Duodenal mucosa (tissue), 2 donors: ENCODE results near the gene SERPINB5.
A peak's percentile ranks its signal among the peaks of the same experiment; 100 is the strongest.

ENCODE experiments used
- H3K27ac ChIP-seq: one replicate; pipeline ENCODE4 v1.7.0; 2013; ENCODE audit warnings: low read depth, low read length
- H3K27me3 ChIP-seq, 2 donors: one replicate each; pipeline ENCODE4 v1.7.0; 2013; ENCODE audit warnings: low read length in 2 of 2, control low read depth in 1 of 2; ENCODE audit not compliant: insufficient read depth in 2 of 2, control insufficient read depth in 1 of 2
- H3K36me3 ChIP-seq, 2 donors: one replicate each; pipeline ENCODE4 v1.7.0; 2013; ENCODE audit warnings: low read length in 2 of 2, control low read depth in 1 of 2; ENCODE audit not compliant: insufficient read depth in 2 of 2, control insufficient read depth in 1 of 2
- H3K4me1 ChIP-seq, 2 donors: one replicate each; pipeline ENCODE4 v1.7.0; 2013; ENCODE audit warnings: low read length in 2 of 2, control low read depth in 1 of 2; ENCODE audit not compliant: insufficient read depth in 2 of 2, control insufficient read depth in 1 of 2
- H3K4me3 ChIP-seq, 2 donors: one replicate each; pipeline ENCODE4 v1.7.0; 2013; ENCODE audit warnings: low read length in 2 of 2, low read depth in 1 of 2
- H3K9ac ChIP-seq, 2 donors: one replicate each; pipeline ENCODE4 v1.7.0; 2013; ENCODE audit warnings: low read length in 2 of 2, low read depth in 1 of 2
- H3K9me3 ChIP-seq, 2 donors: one replicate each; pipeline ENCODE4 v1.7.0; 2013; ENCODE audit warnings: low read length in 2 of 2, control low read depth in 1 of 2; ENCODE audit not compliant: control insufficient read depth in 1 of 2

The SERPINB5 gene

DNA sequence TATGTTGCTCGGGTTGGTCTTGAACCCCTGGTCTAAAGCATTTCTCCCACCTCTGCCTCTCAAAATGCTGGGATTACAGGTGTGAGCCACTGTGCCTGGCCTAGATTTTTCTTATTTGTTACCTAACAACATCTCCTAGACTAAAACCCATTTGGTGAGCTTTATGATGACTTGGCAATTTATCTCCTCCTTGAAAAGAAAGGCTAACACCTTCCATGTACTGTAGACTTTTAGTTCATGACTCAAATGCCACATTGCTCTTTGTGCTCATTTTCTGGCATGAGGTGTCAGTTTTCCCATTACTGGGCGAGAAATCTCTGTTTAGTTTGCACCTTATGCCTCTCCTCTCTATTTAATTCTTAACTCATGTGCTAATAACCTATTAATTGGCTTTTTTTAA lies 12.3 kb upstream of the SERPINB5 start:
- Histone ChIP-seq H3K27ac (no peak overlapping the region), H3K4me3 (no peak overlapping the region), H3K9me3 (no peaks in the 10 kb centered on the region), H3K36me3 (no peaks in the 10 kb centered on the region), H3K9ac (no peak overlapping the region), H3K27me3 (no peaks in the 10 kb centered on the region), H3K4me1 (no peaks in the 10 kb centered on the region)

DNA sequence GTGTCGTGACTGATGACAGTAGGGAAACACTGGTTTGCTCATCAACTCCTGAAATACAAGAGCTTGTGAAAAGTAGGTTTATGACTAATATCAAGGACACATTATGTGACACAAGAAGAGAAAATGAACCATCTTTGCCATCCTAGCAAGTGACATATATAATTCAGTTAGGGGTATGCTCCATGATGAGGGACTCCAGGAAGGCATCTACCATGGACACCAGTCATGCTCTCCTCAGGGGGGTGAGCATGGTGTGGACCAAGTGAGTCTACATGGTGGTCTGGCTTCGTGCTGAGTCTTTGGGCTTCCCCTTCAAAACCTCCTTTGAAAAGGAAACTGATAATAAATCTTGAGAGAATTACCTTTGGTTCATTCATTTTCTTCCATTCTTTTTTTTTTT lies 11.7 kb upstream of the SERPINB5 start:
- Histone ChIP-seq H3K4me3 (no peak overlapping the region), H3K9ac (no peak overlapping the region), H3K27me3 (no peaks in the 10 kb centered on the region), H3K4me1 (no peaks in the 10 kb centered on the region), H3K36me3 (no peaks in the 10 kb centered on the region), H3K9me3 (no peaks in the 10 kb centered on the region), H3K27ac (no peak overlapping the region)

DNA sequence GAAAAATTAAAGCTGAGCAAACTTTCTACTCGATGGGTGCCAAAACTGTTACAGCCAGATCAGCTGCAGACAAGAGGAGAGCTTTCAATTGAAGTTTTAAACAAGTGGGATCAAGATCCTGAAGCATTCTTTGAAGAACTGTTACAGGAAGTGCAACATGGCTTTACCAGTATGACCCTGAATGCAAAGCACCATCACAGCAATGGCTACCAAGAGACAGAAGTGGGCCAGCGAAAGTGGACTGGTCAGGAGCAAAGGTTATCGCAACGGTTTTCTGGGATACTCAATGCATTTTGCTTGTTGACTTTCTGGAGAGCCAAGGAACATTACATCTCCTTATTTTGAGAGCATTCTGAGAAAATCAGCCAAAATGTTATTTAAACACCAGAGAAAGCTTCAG lies 9.1 kb upstream of the SERPINB5 start:
- no peaks in the 10 kb centered on the region for H3K36me3 ChIP-seq
- no peak overlapping the region for H3K27ac ChIP-seq
- H3K9me3 ChIP-seq: no peaks in the 10 kb centered on the region
- H3K4me1 ChIP-seq: peaks cover 0 to 7% of the 10 kb centered on the region in 2 donors
- H3K9ac ChIP-seq: no peak overlapping the region
- no peak overlapping the region for H3K4me3 ChIP-seq
- H3K27me3 ChIP-seq: no peaks in the 10 kb centered on the region

DNA sequence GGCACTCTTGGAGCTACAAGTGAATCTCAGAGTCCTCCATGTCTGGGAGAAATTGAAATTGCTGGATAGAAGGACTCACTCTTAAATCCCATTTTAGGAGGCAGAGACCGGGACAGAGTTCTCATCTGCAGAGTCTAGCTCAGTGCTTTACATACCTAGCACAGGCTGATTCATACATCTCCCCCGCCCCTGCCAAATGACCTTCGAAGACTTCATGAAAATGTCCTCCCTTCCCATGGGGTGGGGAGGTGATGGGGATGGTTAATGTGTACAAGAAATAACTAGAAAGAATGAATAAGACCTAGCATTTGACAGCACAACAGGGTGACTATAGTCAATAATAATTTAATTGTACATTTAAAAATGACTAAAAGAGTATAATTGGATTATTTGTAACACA lies 8.2 kb upstream of the SERPINB5 start:
- no peaks in the 10 kb centered on the region for H3K36me3 ChIP-seq
- H3K9ac ChIP-seq: no peak overlapping the region
- H3K27me3 ChIP-seq: no peaks in the 10 kb centered on the region
- no peak overlapping the region for H3K4me3 ChIP-seq
- no peaks in the 10 kb centered on the region for H3K9me3 ChIP-seq
- no peak overlapping the region for H3K27ac ChIP-seq
- H3K4me1 ChIP-seq: peaks cover 0 to 7% of the 10 kb centered on the region in 2 donors

DNA sequence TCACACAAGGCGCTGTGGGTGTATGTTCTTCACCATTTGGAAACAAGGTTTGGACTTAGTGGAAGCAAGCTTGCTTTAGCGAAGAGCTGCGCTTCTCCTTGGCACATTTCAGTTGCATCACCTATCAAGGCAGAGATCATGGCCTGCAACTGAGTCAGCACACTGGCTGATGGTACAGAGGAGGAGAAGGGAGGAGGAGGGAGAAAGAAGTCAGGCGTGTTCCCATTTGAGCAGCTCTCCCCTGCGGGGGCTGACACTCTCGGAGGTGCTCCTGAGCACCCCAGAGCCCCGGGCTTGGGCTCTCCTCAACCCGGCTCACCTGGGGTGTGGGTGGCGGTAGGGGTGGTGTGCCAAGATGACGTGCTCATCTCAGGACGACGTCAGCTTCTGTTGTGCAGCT lies 6.0 kb upstream of the SERPINB5 start:
- Histone ChIP-seq H3K4me1 (peaks cover 0 to 7% of the 10 kb centered on the region in 2 donors), H3K36me3 (no peaks in the 10 kb centered on the region), H3K4me3 (no peak overlapping the region), H3K9ac (no peak overlapping the region), H3K27ac (no peak overlapping the region), H3K27me3 (no peaks in the 10 kb centered on the region), H3K9me3 (no peaks in the 10 kb centered on the region)

DNA sequence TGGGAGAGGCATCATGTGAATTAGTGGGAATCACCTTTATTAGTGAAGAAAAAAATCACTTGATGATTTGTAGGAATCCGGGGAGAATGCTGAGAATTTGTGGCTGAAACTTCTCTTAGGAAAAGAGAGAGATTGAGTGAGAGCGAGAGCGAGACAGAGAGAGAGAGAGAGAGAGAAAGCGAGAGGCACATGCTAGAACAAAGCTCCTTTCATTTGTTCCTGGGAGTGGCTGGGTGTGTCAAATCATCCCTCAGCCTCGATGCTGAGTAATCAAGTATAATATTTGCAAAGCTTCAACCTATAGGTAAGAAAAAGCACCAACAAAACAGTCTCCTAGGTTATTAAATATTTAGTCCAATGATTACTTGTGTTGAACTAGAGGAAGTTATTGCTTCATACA lies 4.4 kb upstream of the SERPINB5 start:
- peak overlapping the region in 1 of 2 donors; percentile 45 for H3K4me3 ChIP-seq
- no peaks in the 10 kb centered on the region for H3K27me3 ChIP-seq
- H3K9me3 ChIP-seq: no peaks in the 10 kb centered on the region
- no peak overlapping the region for H3K27ac ChIP-seq
- no peaks in the 10 kb centered on the region for H3K36me3 ChIP-seq
- H3K4me1 ChIP-seq: peaks cover 0 to 7% of the 10 kb centered on the region in 2 donors
- H3K9ac ChIP-seq: peak overlapping the region in 1 of 2 donors; percentile 54

DNA sequence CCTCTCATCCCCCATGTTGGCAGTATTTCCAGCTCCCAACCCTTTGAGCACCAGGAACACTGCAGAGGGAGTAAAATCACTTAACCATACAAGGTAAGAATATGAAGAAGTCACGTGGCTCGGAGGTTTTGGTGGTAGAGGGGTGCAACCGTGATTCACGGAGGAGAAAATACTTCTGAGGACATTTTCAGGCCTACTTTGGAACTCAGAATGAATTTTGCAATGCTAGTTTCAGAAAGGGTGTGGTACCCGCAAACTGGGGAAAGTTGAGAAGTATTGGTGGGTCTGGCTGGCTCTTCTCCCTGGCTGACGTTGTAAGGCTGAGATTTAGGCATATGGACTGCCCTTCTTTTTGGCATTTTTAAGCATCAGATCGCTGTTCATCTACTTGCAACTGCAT lies 442 bp downstream of the SERPINB5 start:
- H3K4me3 ChIP-seq: peak overlapping the region; percentile 69 to 81
- H3K9ac ChIP-seq: peak overlapping the region; percentile 19 to 76

DNA sequence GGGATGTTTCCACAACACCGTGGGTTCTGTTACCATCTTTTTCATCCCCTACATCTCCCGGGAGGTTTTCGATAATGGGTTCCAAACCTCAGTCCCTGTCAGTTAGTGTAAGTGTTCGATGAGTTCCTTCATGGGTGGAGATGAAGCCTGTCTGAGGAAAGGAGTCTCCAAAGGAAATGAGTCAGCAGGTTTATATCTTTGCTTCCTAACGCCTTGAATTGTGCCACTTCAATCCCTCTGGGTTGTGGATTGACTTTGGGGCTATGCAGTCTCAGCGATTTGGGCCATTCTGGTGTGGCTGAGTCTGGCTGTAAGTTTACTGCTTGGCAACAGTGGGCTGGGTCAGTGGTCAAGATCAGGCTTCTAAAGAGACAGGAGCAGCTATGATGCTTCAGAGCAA lies 1.2 kb downstream of the SERPINB5 start:
- Histone ChIP-seq H3K27me3 (no peaks in the 10 kb centered on the region), H3K9me3 (no peaks in the 10 kb centered on the region), H3K9ac (peak overlapping the region in 1 of 2 donors; percentile 76), H3K27ac (no peak overlapping the region), H3K4me3 (peak overlapping the region; percentile 69 to 81), H3K36me3 (no peaks in the 10 kb centered on the region), H3K4me1 (peaks cover 11 to 13% of the 10 kb centered on the region in 2 donors)

More for the DNA sequence above, 442 bp downstream of the SERPINB5 start:
- Histone ChIP-seq H3K9me3 (no peaks in the 10 kb centered on the region), H3K4me1 (peaks cover 13 to 15% of the 10 kb centered on the region in 2 donors), H3K27me3 (no peaks in the 10 kb centered on the region), H3K36me3 (no peaks in the 10 kb centered on the region), H3K27ac (no peak overlapping the region)

DNA sequence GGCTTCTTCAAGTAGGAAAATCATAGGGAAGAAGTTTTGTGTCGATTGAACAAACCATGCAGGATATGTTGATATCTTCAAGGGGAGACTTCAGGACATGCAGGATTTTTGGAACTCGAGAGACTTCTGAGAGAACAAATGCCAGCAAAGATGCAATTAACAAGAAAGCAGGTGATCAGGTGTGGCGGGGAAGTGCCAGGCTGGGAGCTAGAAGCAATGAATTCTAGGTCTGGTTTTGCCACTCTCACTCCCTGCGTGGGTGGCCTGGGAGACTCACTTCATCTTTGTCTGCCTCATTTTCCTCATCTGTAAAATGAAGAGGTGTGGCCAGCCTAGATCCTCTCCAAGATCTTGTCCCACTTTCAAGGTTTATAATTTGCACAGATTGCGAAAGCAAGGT lies 3.1 kb downstream of the SERPINB5 start:
- H3K9ac ChIP-seq: no peak overlapping the region
- no peak overlapping the region for H3K27ac ChIP-seq
- no peaks in the 10 kb centered on the region for H3K9me3 ChIP-seq
- H3K36me3 ChIP-seq: peaks cover 0 to 5% of the 10 kb centered on the region in 2 donors
- H3K4me1 ChIP-seq: peaks cover 11 to 13% of the 10 kb centered on the region in 2 donors
- no peaks in the 10 kb centered on the region for H3K27me3 ChIP-seq
- H3K4me3 ChIP-seq: no peak overlapping the region

DNA sequence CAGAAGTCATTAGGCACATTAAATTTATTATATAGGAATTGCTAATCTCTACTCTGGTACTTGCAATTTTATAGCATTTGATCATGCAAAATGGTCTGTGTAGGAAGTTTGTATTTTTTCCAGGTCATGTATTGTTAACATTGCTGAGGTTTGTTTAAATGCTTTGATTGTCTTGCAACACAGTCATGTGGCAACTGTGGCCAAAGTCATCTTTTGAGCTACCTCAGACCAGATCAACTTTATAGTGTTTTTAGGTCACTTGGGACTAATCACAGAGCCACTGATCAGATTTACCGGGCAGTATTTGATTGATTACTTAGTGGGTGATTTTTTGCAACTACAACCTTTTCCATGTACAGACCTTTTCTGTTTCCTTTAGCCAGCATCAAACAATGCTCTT lies 3.7 kb downstream of the SERPINB5 start:
- Histone ChIP-seq H3K4me1 (peaks cover 11 to 13% of the 10 kb centered on the region in 2 donors), H3K27me3 (no peaks in the 10 kb centered on the region), H3K36me3 (peaks cover 0 to 9% of the 10 kb centered on the region in 2 donors), H3K4me3 (no peak overlapping the region), H3K9me3 (no peaks in the 10 kb centered on the region), H3K9ac (no peak overlapping the region), H3K27ac (no peak overlapping the region)

DNA sequence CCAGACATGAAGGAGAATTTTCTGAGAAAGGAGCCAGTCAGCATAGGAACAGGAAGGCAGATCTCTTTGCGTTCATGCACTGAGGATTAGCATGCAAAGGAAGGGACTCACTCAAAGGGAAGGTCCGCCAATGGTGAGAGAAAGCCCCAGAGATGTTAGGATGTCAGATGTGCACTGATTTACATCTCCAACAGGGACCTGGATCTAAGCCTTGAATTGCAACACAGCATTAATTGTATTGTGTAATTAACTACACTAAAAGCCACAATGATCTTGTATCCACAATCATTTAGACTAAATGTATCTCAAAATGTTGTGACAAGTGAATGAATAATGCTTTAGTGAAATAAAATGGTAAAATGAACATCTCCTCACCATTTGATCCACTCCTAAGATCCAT lies 4.2 kb downstream of the SERPINB5 start:
- Histone ChIP-seq H3K36me3 (peaks cover 0 to 12% of the 10 kb centered on the region in 2 donors), H3K27me3 (no peaks in the 10 kb centered on the region), H3K4me3 (no peak overlapping the region), H3K9ac (no peak overlapping the region), H3K4me1 (peaks cover 11 to 13% of the 10 kb centered on the region in 2 donors), H3K27ac (no peak overlapping the region), H3K9me3 (no peaks in the 10 kb centered on the region)
